IPS-11a (cell line): ENCODE results near the gene DNASE2B.
"Not testable (repeated sequence)": the region's sequence is repeated elsewhere in the genome, so short reads cannot be mapped to it uniquely, and the experiment has no call there.

Experiments
- H3K4me3 ChIP-seq: one replicate; pipeline ENCODE4 v1.5.1; 2013; ENCODE audit warnings: low read depth, low read length, control low read depth

The DNASE2B gene

GRCh38 chr1:84412316-84412942, 14.1 kb downstream of the DNASE2B start:
- H3K4me3 ChIP-seq: no peak overlapping the region

GRCh38 chr1:84415396-84415795, 17.1 kb downstream of the DNASE2B start:
- no peak overlapping the region for H3K4me3 ChIP-seq

GRCh38 chr1:84422909-84423308, 24.6 kb downstream of the DNASE2B start:
- no peak overlapping the region for H3K4me3 ChIP-seq

- H3K4me3 ChIP-seq: no peak overlapping the region
These were observed 26.3 kb downstream of the DNASE2B start for GRCh38 chr1:84424513-84425149.

- H3K4me3 ChIP-seq: no peak overlapping the region
These were observed 27.0 kb downstream of the DNASE2B start for GRCh38 chr1:84425150-84425896.

GRCh38 chr1:84426376-84426775, 28.1 kb downstream of the DNASE2B start:
- no peak overlapping the region for H3K4me3 ChIP-seq

- H3K4me3 ChIP-seq: no peak overlapping the region
These were observed 29.2 kb downstream of the DNASE2B start for GRCh38 chr1:84427250-84428188.

- H3K4me3 ChIP-seq: no peak overlapping the region
These were observed 30.0 kb downstream of the DNASE2B start for GRCh38 chr1:84428235-84428634.

GRCh38 chr1:84429231-84429630, 30.9 kb downstream of the DNASE2B start:
- H3K4me3 ChIP-seq: no peak overlapping the region

GRCh38 chr1:84430546-84430945, 32.3 kb downstream of the DNASE2B start:
- no peak overlapping the region for H3K4me3 ChIP-seq

- H3K4me3 ChIP-seq: no peak overlapping the region
These were observed 35.2 kb downstream of the DNASE2B start for GRCh38 chr1:84433258-84434080.

- no peak overlapping the region for H3K4me3 ChIP-seq
These were observed 35.9 kb downstream of the DNASE2B start for GRCh38 chr1:84434081-84434769.

GRCh38 chr1:84434801-84435549, 36.7 kb downstream of the DNASE2B start:
- H3K4me3 ChIP-seq: no peak overlapping the region

GRCh38 chr1:84436876-84437655, 38.8 kb downstream of the DNASE2B start:
- no peak overlapping the region for H3K4me3 ChIP-seq

GRCh38 chr1:84442256-84442655, 44.0 kb downstream of the DNASE2B start:
- no peak overlapping the region for H3K4me3 ChIP-seq

- not testable (repeated sequence) for H3K4me3 ChIP-seq
These were observed 44.7 kb downstream of the DNASE2B start for GRCh38 chr1:84442747-84443646.

GRCh38 chr1:84448704-84449103, 50.4 kb downstream of the DNASE2B start:
- not testable (repeated sequence) for H3K4me3 ChIP-seq
